Measurements from ENCODE around the gene STAT1. TPM values are rescaled to one million over a fixed set of nuclear protein-coding genes. Genes with fewer than 3 reads are reported as not detected.

STAT1 gene
- total and polyA plus RNA-seq, 10 of the 15 experiments (the other 5 are each of a cell fraction or from before 2014, with no cell fraction given) = 81.8 to 398 (median 307) TPM

- TF ChIP-seq CEBPZ (IDR thresholded peaks at IDR 0.05; ENCODE audit: low read depth, low read length) = no peak
- TF ChIP-seq RBBP5 (conservative IDR thresholded peaks at IDR 0.05) = no peak
- no peak for TF ChIP-seq BACH1 (IDR thresholded peaks at IDR 0.05; ENCODE audit: borderline replicate concordance)
- TF ChIP-seq CHD2 (IDR thresholded peaks at IDR 0.05; ENCODE audit: borderline replicate concordance, low read depth, low read length) = no peak
- no peak for TF ChIP-seq CBFB (IDR thresholded peaks at IDR 0.05; ENCODE audit: low read depth)
- TF ChIP-seq SIX5 (IDR thresholded peaks at IDR 0.05; ENCODE audit: low read depth, low read length, severe bottlenecking) = no peak
These were observed 4.2 kb downstream of the STAT1 start (continued) for GRCh38 chr2:191009541-191010374.

- Histone ChIP-seq H3K9me3 (replicated peaks; ENCODE audit: control insufficient read depth, insufficient read depth, low read length) (peaks cover 24% of the 10 kb centered on the region; the same call in 2 of the 3 replicates), H3K27me3 (replicated peaks in 1 of 2; ENCODE audit: control insufficient read depth in 2 of 2, insufficient read depth in 2 of 2, low read length in 1 of 2) (no peaks in the 10 kb centered on the region), H3K36me3 (ENCODE audit: control insufficient read depth in 2 of 2, insufficient read depth in 2 of 2, low read length in 1 of 2) (peaks cover 22 to 71% of the 10 kb centered on the region in 2 experiments), H3K27ac (ENCODE audit: control insufficient read depth, insufficient read depth) (no peak overlapping the region), H3K4me1 (ENCODE audit: control insufficient read depth, insufficient read depth, low read length) (peaks cover 5% of the 10 kb centered on the region), H3K4me2 (ENCODE audit: control insufficient read depth, insufficient read depth) (no peak overlapping the region), H3K9ac (ENCODE audit: control insufficient read depth, insufficient read depth, low read length) (no peak overlapping the region), H2AFZ (ENCODE audit: control insufficient read depth, low read depth, low read length) (no peak overlapping the region), H3K79me2 (ENCODE audit: control insufficient read depth, insufficient read depth, low read length) (peaks cover 90% of the 10 kb centered on the region), H3K4me3 (no peak overlapping the region), H4K20me1 (ENCODE audit: control insufficient read depth, insufficient read depth) (peaks cover 22% of the 10 kb centered on the region)
- in situ Hi-C loops (cut with MboI) = no loop called here
- DNase-seq (ENCODE audit: low read depth, low spot score) (no peak), FAIRE-seq (no peak), ATAC-seq (no peak)
- no TSS peak for BruUV-seq (replicated peaks)
- CTCF ChIA-PET = interaction anchor here (0.5 to 1.5 kb wide), 5 partner anchors 11 to 765 kb away, joined by 3 to 4 read pairs (median 3); no protein-coding TSS in a partner anchor
- SMC1A ChIA-PET (ENCODE audit: uncharacterized antibody, unreplicated experiment) = interaction anchor here (1.1 to 2.0 kb wide), 6 partner anchors 11 to 61 kb away, joined by 4 to 7 read pairs (median 4); no protein-coding TSS in a partner anchor
- intact Hi-C loops (cut with micrococcal nuclease; ENCODE audit: unreplicated experiment) = no loop called here
- RAD21 ChIA-PET (ENCODE audit: unreplicated experiment) = no interaction called here
- POLR2A ChIA-PET = interaction anchor here (0.8 kb wide), 1 partner anchor 24 kb away, joined by 3 read pairs; no protein-coding TSS in a partner anchor
- TF ChIP-seq POLR2AphosphoS2 (IDR thresholded peaks at IDR 0.05; ENCODE audit: low read depth, low read length) (0 out of 2 replicates have a peak, but pooled peaks have one; percentile 31), ZNF217 (IDR thresholded peaks at IDR 0.05) (no peak), POU2F2 (IDR thresholded peaks at IDR 0.05; ENCODE audit: borderline replicate concordance, low read depth, low read length) (no peak), NFXL1 (IDR thresholded peaks at IDR 0.05; ENCODE audit: borderline replicate concordance) (no peak), NBN (IDR thresholded peaks at IDR 0.05) (no peak), TCF7 (IDR thresholded peaks at IDR 0.05; ENCODE audit: borderline replicate concordance) (no peak), RELA (IDR thresholded peaks at IDR 0.05; ENCODE audit: borderline replicate concordance, partially characterized antibody) (no peak), ASH2L (IDR thresholded peaks at IDR 0.05; ENCODE audit: borderline replicate concordance, low read depth) (no peak), FOXK2 (IDR thresholded peaks at IDR 0.05) (no peak), POLR2A (IDR thresholded peaks at IDR 0.05; ENCODE audit: low read depth, low read length) (no peak), RCOR1 (conservative IDR thresholded peaks at IDR 0.05; ENCODE audit: low read depth, low read length) (no peak), MYB (IDR thresholded peaks at IDR 0.05; ENCODE audit: borderline replicate concordance, low read depth, low read length) (no peak), CREM (IDR thresholded peaks at IDR 0.05; ENCODE audit: low read depth) (no peak), NRF1 (conservative IDR thresholded peaks at IDR 0.05; ENCODE audit: low read depth, low read length) (no peak), POLR2AphosphoS5 (IDR thresholded peaks at IDR 0.05; ENCODE audit: low read length) (peak; percentile 79)
These were observed 5.7 kb downstream of the STAT1 start for GRCh38 chr2:191008286-191008685.

All from GM12878 (cell line).